ENCODE measurements around the gene ZNF524. TPM values are rescaled to one million over a fixed set of nuclear protein-coding genes. Genes with fewer than 3 reads are reported as not detected.

Gene ZNF524
- total RNA-seq, 2 donors from 2014 or later = 29.7 to 45.4 TPM

DNA sequence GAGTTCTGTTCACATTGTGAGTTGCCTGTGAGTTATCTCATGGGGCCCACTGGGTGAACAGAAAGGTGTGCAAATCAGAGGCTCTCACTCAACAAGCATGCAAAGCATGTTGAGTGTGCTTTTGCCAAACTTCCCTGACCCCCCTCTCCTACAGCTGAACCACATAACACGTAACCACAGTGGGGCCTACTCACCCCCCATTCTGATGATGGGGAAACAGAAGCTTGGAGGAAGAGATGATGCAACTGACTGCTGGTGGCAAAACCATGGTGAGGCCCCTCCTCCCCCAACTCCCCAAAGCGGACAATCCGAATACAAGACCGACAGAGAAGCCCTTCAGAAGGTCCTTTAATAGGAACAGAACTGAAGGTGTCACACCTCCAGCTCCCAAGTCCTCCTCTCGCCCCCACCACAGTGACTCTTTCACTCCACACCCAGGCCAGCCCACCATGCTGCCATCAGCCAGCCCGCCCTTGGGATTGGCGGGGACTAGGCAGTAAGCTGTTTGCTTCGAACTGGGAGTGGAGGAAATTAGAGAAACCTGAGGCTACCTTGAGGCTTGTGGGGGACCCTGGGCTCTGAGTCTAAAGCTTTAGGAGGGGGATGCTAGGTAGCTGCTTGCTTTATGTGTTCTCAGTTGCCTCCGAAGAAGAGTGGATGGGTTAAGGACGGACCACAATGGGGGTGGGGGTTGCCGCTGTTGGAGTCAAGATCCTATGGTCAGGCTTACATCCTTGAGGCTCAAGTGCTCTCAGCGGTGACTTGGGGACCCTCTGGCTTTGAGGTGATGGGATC lies 20.5 kb downstream of the ZNF524 start:
- DNase-seq (no peak), ATAC-seq (no peak)
- H3K4me1 ChIP-seq = peaks cover 13% of the 10 kb centered on the region
- no peak overlapping the region for H3K27ac ChIP-seq
- H3K9me3 ChIP-seq = no peaks in the 10 kb centered on the region
- H3K36me3 ChIP-seq (replicated peaks in 1 of 2; ENCODE audit: insufficient read depth in 1 of 2, low read depth in 2 of 2) = peaks cover 0 to 1% of the 10 kb centered on the region in 2 donors
- intact Hi-C loops (cut with DNase I) = no loop called here
- H3K27me3 ChIP-seq = no peaks in the 10 kb centered on the region
- no peak overlapping the region for H3K4me3 ChIP-seq
- 86 to 96% methylated on average over 10 to 12 of the region's 12 CpGs for WGBS, 2 donors
- TF ChIP-seq POLR2A (IDR thresholded peaks at IDR 0.05) = no peak
- TF ChIP-seq, protein P1, sequence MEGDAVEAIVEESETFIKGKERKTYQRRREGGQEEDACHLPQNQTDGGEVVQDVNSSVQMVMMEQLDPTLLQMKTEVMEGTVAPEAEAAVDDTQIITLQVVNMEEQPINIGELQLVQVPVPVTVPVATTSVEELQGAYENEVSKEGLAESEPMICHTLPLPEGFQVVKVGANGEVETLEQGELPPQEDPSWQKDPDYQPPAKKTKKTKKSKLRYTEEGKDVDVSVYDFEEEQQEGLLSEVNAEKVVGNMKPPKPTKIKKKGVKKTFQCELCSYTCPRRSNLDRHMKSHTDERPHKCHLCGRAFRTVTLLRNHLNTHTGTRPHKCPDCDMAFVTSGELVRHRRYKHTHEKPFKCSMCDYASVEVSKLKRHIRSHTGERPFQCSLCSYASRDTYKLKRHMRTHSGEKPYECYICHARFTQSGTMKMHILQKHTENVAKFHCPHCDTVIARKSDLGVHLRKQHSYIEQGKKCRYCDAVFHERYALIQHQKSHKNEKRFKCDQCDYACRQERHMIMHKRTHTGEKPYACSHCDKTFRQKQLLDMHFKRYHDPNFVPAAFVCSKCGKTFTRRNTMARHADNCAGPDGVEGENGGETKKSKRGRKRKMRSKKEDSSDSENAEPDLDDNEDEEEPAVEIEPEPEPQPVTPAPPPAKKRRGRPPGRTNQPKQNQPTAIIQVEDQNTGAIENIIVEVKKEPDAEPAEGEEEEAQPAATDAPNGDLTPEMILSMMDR (IDR thresholded peaks at IDR 0.05) = no peak

DNA sequence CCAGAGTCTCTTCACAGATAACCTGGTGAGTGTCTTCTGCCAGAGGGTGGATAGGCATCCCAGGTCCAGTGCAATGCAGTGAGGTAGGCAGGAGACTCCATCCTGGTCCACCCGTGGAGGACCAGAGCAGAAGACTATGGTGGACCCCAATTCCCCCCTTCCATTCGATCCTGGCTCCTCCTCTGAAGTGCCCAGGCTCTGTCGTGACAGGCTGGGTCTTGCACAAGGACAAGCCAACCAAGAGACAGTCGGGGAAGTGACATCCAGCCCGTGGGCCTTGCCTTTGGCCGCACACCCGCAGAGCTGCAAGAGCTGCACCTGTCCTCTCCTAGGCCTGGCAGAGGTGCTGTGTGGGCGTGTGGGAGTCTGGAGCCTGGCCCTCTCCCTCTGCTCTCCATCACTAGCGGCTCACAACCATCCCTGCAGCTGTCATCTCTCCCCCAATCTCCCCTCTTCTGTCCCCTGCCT lies 21.2 kb downstream of the ZNF524 start:
- Histone ChIP-seq H3K4me1 (peaks cover 13% of the 10 kb centered on the region), H3K36me3 (replicated peaks in 1 of 2; ENCODE audit: insufficient read depth in 1 of 2, low read depth in 2 of 2) (peaks cover 0 to 1% of the 10 kb centered on the region in 2 donors), H3K27me3 (no peaks in the 10 kb centered on the region), H3K9me3 (no peaks in the 10 kb centered on the region), H3K4me3 (no peak overlapping the region), H3K27ac (no peak overlapping the region)
- no peak for DNase-seq
- TF ChIP-seq POLR2A (IDR thresholded peaks at IDR 0.05) = no peak
- TF ChIP-seq, protein P1 (IDR thresholded peaks at IDR 0.05) = no peak
- WGBS, 2 donors = 71 to 90% methylated on average over 6 to 9 of the region's 9 CpGs
- intact Hi-C loops (cut with DNase I) = no loop called here
- ATAC-seq = no peak

DNA sequence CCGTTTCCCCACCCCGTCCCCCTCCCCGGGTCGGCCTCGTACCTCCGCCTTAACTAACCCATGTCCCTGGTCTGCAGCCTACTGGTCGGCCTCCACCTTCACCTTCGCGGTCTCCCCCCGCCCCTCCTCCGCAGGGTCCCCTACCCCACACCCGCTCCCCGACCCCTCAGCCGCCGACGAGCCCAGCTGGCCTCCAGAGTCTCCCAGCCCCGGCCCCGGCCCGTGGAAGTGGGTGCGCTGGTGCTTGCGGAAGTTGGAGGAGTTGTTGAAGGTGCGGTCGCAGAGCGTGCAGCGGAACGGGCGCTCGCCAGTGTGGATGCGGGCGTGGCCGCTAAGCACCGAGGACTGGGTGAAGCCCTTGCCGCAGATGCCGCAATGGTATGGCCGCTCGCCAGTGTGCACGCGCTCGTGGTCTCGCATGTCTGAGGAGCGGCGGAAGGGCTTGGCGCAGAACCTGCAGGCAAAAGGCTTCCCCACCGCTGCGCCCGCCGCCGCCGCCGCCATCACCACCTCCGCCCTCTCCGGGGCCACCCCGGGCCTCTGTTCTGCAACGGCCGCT lies 21.7 kb downstream of the ZNF524 start:
- no peak overlapping the region for H3K27ac ChIP-seq
- no peak for DNase-seq
- 90 to 93% methylated on average over 37 to 48 of the region's 55 CpGs for WGBS, 2 donors
- peaks cover 13% of the 10 kb centered on the region for H3K4me1 ChIP-seq
- ATAC-seq = no peak
- peaks cover 0 to 1% of the 10 kb centered on the region in 2 donors for H3K36me3 ChIP-seq (replicated peaks in 1 of 2; ENCODE audit: insufficient read depth in 1 of 2, low read depth in 2 of 2)
- no peaks in the 10 kb centered on the region for H3K9me3 ChIP-seq
- TF ChIP-seq POLR2A (IDR thresholded peaks at IDR 0.05) = no peak
- TF ChIP-seq, protein P1 (IDR thresholded peaks at IDR 0.05) = no peak
- H3K27me3 ChIP-seq = no peaks in the 10 kb centered on the region
- H3K4me3 ChIP-seq = no peak overlapping the region
- intact Hi-C loops (cut with DNase I) = no loop called here

DNA sequence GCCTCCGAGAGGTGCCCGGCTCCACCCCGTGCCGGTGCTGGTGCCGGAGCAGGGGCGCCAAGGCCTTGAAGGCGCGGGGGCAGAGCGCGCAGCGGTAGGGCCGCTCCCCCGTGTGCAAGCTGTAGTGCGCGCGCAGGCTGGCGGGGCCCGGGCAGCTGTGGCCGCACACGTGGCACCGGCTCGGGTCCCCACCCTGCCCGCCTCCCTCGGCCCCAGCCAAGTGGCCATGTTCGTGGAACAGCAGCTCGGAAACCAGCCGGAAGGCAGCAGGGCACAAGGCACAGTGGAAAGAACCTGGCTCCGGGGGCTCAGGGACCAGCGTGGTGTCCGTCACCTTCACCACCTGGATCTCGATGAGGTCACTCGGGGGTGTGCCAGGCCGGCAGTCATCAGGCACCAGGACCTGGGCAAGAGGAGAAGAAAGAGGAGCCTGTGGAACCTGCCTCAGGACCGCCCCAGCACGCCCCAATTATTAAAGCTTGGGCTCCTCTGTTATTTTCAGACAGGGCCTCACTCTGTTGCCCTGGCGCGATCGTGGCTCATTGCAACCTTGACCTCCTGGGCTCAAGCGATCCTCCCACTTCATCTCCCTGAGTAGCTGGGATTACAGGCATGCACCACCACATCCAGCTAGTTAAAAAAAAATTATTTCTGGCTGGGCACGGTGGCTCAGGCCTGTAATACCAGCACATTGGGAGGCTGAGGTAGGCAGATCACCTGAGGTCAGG lies 22.3 kb downstream of the ZNF524 start:
- Histone ChIP-seq H3K4me3 (no peak overlapping the region), H3K27ac (no peak overlapping the region), H3K9me3 (no peaks in the 10 kb centered on the region), H3K27me3 (no peaks in the 10 kb centered on the region), H3K4me1 (peaks cover 13% of the 10 kb centered on the region), H3K36me3 (replicated peaks in 1 of 2; ENCODE audit: insufficient read depth in 1 of 2, low read depth in 2 of 2) (peaks cover 0 to 1% of the 10 kb centered on the region in 2 donors)
- DNase-seq (no peak), ATAC-seq (no peak)
- 82 to 85% methylated on average over 13 to 19 of the region's 40 CpGs for WGBS, 2 donors
- intact Hi-C loops (cut with DNase I) = no loop called here
- TF ChIP-seq, protein P1 (IDR thresholded peaks at IDR 0.05) = no peak
- TF ChIP-seq POLR2A (IDR thresholded peaks at IDR 0.05) = no peak

Measured in body of pancreas (tissue), 4 donors.